ENCODE results near the gene PTGS1. TPM values are rescaled to one million over a fixed set of nuclear protein-coding genes. Genes with fewer than 3 reads are reported as not detected.

Gene PTGS1
- total and polyA plus RNA-seq, 2 of the 13 experiments (the other 11 are each of a cell fraction or from before 2014, with no cell fraction given): 0.07 to 0.08 TPM

DNA sequence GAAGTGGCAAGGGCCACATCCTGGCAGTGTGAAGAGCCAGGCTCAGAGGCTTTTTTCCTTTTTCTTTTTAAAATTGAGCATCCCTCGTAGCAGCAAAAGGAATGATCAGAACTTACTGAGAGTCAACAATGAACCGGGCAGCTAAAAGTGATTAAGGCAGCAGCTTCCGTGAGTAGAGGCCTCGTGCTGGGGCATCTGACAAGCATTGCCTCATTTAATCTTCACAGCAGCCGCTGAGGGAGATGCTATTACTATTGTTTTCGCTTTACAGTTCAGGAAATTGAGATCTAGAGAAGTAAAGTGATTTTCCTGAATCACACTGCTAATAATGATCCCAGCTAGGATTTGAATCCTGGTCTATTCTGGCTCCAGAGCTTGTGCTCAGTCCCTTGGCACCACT, 30.7 kb upstream of the PTGS1 start:
- 2% methylated on average over 6 of the region's 6 CpGs for WGBS (ENCODE audit: low lambda C conversion rate)

More for the DNA sequence above, 30.7 kb upstream of the PTGS1 start:
- POLR2A ChIA-PET: no interaction called here
- BruUV-seq (replicated peaks): no TSS peak
- Histone ChIP-seq H3K4me2 (ENCODE audit: low read depth, low read length) (no peak overlapping the region), H3K4me3 (replicated peaks in 1 of 3; ENCODE audit: insufficient read depth in 1 of 3, low read depth in 2 of 3, low read length in 3 of 3) (no peak overlapping the region), H3K9ac (ENCODE audit: insufficient read depth, low read depth, low read length) (no peak overlapping the region), H3K9me3 (ENCODE audit: low read length) (no peaks in the 10 kb centered on the region), H3K27ac (ENCODE audit: extremely low read length, insufficient read depth, low read length) (no peak overlapping the region), H3K4me1 (ENCODE audit: insufficient read depth, low read length) (no peaks in the 10 kb centered on the region), H3K27me3 (ENCODE audit: control insufficient read depth in 1 of 2, insufficient read depth in 2 of 2, low read length in 2 of 2) (peaks cover 7 to 36% of the 10 kb centered on the region in 2 experiments; a peak in 4 of 5 replicates), H3K79me2 (ENCODE audit: insufficient read depth, low read length) (no peaks in the 10 kb centered on the region), H4K20me1 (ENCODE audit: insufficient read depth, low read length) (no peaks in the 10 kb centered on the region), H2AFZ (ENCODE audit: low read length) (no peak overlapping the region), H3K36me3 (replicated peaks in 1 of 2; ENCODE audit: control insufficient read depth in 1 of 2, insufficient read depth in 2 of 2, low read length in 2 of 2) (no peaks in the 10 kb centered on the region)
- intact Hi-C loops (cut with micrococcal nuclease; ENCODE audit: unreplicated experiment): no loop called here
- FAIRE-seq: no peak
- no peak for ATAC-seq
- CTCF ChIA-PET (ENCODE audit: low intra/inter-chr PET ratio, low total read pairs): no interaction called here
- in situ Hi-C loops (cut with HindIII; ENCODE audit: extremely low pct_ligation_motif_present, low pct_unique_long_range_greater_than_20kb): no loop called here
- TF ChIP-seq GTF2F1 (IDR thresholded peaks at IDR 0.05; ENCODE audit: low read length): no peak
- no peak for TF ChIP-seq HIVEP1 (CRISPR knock-in tag; IDR thresholded peaks at IDR 0.05)
- no peak for TF ChIP-seq ATF7-NPFF (CRISPR knock-in tag; IDR thresholded peaks at IDR 0.05; ENCODE audit: low read depth)
- no peak for TF ChIP-seq ZNF709 (CRISPR knock-in tag; IDR thresholded peaks at IDR 0.05)
- no peak for TF ChIP-seq KAT2B (IDR thresholded peaks at IDR 0.05; ENCODE audit: borderline replicate concordance, low read depth, low read length)
- TF ChIP-seq FOSL1 (CRISPR knock-in tag; IDR thresholded peaks at IDR 0.05; ENCODE audit: borderline replicate concordance): no peak
- TF ChIP-seq PRPF4 (IDR thresholded peaks at IDR 0.05; ENCODE audit: low read depth, low read length, poor library complexity, severe bottlenecking): no peak
- TF ChIP-seq NCOA5 (CRISPR knock-in tag; IDR thresholded peaks at IDR 0.05): no peak
- TF ChIP-seq, protein P1, sequence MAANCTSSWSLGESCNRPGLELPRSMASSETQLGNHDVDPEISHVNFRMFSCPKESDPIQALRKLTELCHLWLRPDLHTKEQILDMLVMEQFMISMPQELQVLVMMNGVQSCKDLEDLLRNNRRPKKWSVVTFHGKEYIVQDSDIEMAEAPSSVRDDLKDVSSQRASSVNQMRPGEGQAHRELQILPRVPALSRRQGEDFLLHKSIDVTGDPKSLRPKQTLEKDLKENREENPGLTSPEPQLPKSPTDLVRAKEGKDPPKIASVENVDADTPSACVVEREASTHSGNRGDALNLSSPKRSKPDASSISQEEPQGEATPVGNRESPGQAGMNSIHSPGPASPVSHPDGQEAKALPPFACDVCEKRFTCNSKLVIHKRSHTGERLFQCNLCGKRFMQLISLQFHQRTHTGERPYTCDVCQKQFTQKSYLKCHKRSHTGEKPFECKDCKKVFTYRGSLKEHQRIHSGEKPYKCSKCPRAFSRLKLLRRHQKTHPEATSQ (CRISPR knock-in tag; IDR thresholded peaks at IDR 0.05; ENCODE audit: borderline replicate concordance): no peak
- TF ChIP-seq ZNF839 (CRISPR knock-in tag; IDR thresholded peaks at IDR 0.05; ENCODE audit: borderline replicate concordance): no peak
- TF ChIP-seq, protein P2, sequence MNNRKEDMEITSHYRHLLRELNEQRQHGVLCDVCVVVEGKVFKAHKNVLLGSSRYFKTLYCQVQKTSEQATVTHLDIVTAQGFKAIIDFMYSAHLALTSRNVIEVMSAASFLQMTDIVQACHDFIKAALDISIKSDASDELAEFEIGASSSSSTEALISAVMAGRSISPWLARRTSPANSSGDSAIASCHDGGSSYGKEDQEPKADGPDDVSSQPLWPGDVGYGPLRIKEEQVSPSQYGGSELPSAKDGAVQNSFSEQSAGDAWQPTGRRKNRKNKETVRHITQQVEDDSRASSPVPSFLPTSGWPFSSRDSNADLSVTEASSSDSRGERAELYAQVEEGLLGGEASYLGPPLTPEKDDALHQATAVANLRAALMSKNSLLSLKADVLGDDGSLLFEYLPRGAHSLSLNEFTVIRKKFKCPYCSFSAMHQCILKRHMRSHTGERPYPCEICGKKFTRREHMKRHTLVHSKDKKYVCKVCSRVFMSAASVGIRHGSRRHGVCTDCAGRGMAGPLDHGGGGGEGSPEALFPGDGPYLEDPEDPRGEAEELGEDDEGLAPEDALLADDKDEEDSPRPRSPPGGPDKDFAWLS (CRISPR knock-in tag; IDR thresholded peaks at IDR 0.05; ENCODE audit: borderline replicate concordance): no peak
- no peak for TF ChIP-seq NFKBIZ (CRISPR knock-in tag; IDR thresholded peaks at IDR 0.05)
- TF ChIP-seq, protein P3, sequence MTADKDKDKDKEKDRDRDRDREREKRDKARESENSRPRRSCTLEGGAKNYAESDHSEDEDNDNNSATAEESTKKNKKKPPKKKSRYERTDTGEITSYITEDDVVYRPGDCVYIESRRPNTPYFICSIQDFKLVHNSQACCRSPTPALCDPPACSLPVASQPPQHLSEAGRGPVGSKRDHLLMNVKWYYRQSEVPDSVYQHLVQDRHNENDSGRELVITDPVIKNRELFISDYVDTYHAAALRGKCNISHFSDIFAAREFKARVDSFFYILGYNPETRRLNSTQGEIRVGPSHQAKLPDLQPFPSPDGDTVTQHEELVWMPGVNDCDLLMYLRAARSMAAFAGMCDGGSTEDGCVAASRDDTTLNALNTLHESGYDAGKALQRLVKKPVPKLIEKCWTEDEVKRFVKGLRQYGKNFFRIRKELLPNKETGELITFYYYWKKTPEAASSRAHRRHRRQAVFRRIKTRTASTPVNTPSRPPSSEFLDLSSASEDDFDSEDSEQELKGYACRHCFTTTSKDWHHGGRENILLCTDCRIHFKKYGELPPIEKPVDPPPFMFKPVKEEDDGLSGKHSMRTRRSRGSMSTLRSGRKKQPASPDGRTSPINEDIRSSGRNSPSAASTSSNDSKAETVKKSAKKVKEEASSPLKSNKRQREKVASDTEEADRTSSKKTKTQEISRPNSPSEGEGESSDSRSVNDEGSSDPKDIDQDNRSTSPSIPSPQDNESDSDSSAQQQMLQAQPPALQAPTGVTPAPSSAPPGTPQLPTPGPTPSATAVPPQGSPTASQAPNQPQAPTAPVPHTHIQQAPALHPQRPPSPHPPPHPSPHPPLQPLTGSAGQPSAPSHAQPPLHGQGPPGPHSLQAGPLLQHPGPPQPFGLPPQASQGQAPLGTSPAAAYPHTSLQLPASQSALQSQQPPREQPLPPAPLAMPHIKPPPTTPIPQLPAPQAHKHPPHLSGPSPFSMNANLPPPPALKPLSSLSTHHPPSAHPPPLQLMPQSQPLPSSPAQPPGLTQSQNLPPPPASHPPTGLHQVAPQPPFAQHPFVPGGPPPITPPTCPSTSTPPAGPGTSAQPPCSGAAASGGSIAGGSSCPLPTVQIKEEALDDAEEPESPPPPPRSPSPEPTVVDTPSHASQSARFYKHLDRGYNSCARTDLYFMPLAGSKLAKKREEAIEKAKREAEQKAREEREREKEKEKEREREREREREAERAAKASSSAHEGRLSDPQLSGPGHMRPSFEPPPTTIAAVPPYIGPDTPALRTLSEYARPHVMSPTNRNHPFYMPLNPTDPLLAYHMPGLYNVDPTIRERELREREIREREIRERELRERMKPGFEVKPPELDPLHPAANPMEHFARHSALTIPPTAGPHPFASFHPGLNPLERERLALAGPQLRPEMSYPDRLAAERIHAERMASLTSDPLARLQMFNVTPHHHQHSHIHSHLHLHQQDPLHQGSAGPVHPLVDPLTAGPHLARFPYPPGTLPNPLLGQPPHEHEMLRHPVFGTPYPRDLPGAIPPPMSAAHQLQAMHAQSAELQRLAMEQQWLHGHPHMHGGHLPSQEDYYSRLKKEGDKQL (CRISPR knock-in tag; IDR thresholded peaks at IDR 0.05; ENCODE audit: low read depth): no peak
- DNase-seq (ENCODE audit: low spot score): no peak

Data from HepG2 (cell line).